Keratinocyte (primary cell): Measurements from ENCODE around the gene SFXN3. TPM values are rescaled to one million over a fixed set of nuclear protein-coding genes. Genes with fewer than 3 reads are reported as not detected.

Experiments
- DNase-seq: peaks from one replicate; pipeline ENCODE4 v3.0.0-alpha.2; 2011; ENCODE audit warnings: low read depth, missing footprints, low spot score
- FAIRE-seq: peaks from 2 replicates; lab custom pipeline; 2011; peaks lifted over from hg19 to GRCh38; lab: Jason Lieb, UNC
- H2AFZ ChIP-seq: 2 replicates; pipeline ENCODE4 v1.6.0; 2012; ENCODE audit warnings: low read length, control low read depth, inconsistent platforms; ENCODE audit not compliant: control insufficient read depth
- H3K27ac ChIP-seq: 2 replicates; pipeline ENCODE4 v1.5.1; 2011; ENCODE audit warnings: low read length; ENCODE audit not compliant: control insufficient read depth, insufficient read depth
- H3K27me3 ChIP-seq: 3 replicates; pipeline ENCODE4 v1.6.0; 2011; ENCODE audit warnings: low read length; ENCODE audit not compliant: control insufficient read depth, insufficient read depth; ENCODE audit errors: extremely low read depth
- H3K36me3 ChIP-seq, 2 experiments: 2 replicates in 1 of 2; 3 replicates in 1 of 2; pipeline ENCODE4 v1.5.1; 2011; ENCODE audit warnings: low read length in 2 of 2, mild to moderate bottlenecking in 1 of 2; ENCODE audit not compliant: control insufficient read depth in 2 of 2, insufficient read depth in 2 of 2; ENCODE audit errors: extremely low read depth in 1 of 2
- H3K4me1 ChIP-seq: 3 replicates; pipeline ENCODE4 v1.5.1; 2011; ENCODE audit warnings: low read length; ENCODE audit not compliant: control insufficient read depth, insufficient read depth; ENCODE audit errors: extremely low read depth
- H3K4me2 ChIP-seq: 3 replicates; pipeline ENCODE4 v1.6.0; 2011; ENCODE audit warnings: low read depth, low read length; ENCODE audit not compliant: control insufficient read depth, insufficient read depth; ENCODE audit errors: extremely low read depth
- H3K4me3 ChIP-seq, 3 experiments: fragments of 200-600 bp in 1 of 3; sonication (generic) in 1 of 3; 2 replicates in 2 of 3; 3 replicates in 1 of 3; pipeline ENCODE4 v1.5.1; 2011 to 2016; ENCODE audit warnings: low read length in 3 of 3, mild to moderate bottlenecking in 3 of 3, control low read depth in 2 of 3, inconsistent platforms in 1 of 3, low read depth in 1 of 3, mixed read lengths in 1 of 3, mixed run types in 1 of 3, moderate library complexity in 1 of 3; ENCODE audit not compliant: control insufficient read depth in 2 of 3, insufficient read depth in 2 of 3; ENCODE audit errors: extremely low read depth in 1 of 3
- H3K79me2 ChIP-seq: 2 replicates; pipeline ENCODE4 v1.6.0; 2012; ENCODE audit warnings: low read length; ENCODE audit not compliant: control insufficient read depth, insufficient read depth
- H3K9ac ChIP-seq: 3 replicates; pipeline ENCODE4 v1.6.0; 2011; ENCODE audit warnings: low read length; ENCODE audit not compliant: control insufficient read depth, insufficient read depth; ENCODE audit errors: extremely low read depth
- H3K9me1 ChIP-seq: 3 replicates; pipeline ENCODE4 v1.6.0; 2011; ENCODE audit warnings: low read length; ENCODE audit not compliant: control insufficient read depth, insufficient read depth; ENCODE audit errors: extremely low read depth
- H3K9me3 ChIP-seq: 2 replicates; pipeline ENCODE4 v1.5.1; 2012; ENCODE audit warnings: low read depth, low read length; ENCODE audit not compliant: control insufficient read depth
- H4K20me1 ChIP-seq: 3 replicates; pipeline ENCODE4 v1.6.0; 2011; ENCODE audit warnings: low read length; ENCODE audit not compliant: control insufficient read depth, insufficient read depth; ENCODE audit errors: extremely low read depth
- EZH2 ChIP-seq: IDR thresholded peaks from one replicate; pipeline ENCODE4 v1.6.1; 2012; ENCODE audit warnings: inconsistent platforms, mild to moderate bottlenecking, low read length, moderate library complexity
- dilution Hi-C: fragments of 300-500 bp; cut with MboI; formaldehyde crosslinking; loops from one replicate; pipeline ENCODE4 v1.7.0; 2020; ENCODE audit warnings: low sequenced_read_pairs; ENCODE audit not compliant: extremely low pct_ligation_motif_present
- polyA plus RNA-seq, 5 experiments: library from polyadenylated mRNA; depleted of rRNA in 3 of 5; stranded (reverse) in 3 of 5; stranded (forward) in 1 of 5; unstranded in 1 of 5; fragments of >200 nt; gene quantifications; 1 replicate in 1 of 5; 2 replicates in 3 of 5; 3 replicates in 1 of 5; pipeline versions ENCODE4 v1.2.1 to v1.2.3, GENCODE V29; 2011 to 2012; ENCODE audit warnings: missing spikeins in 2 of 5, low read depth in 1 of 5, low replicate concordance in 1 of 5
- TF ChIP-seq, protein P1 (sequence below), 3 experiments: IDR thresholded peaks in 1 of 3; conservative IDR thresholded peaks in 1 of 3; optimal IDR thresholded peaks in 1 of 3; 2 replicates in 2 of 3; 3 replicates in 1 of 3; pipeline versions ENCODE3 to v1.5.1; 2011; ENCODE audit warnings: low read length in 3 of 3, mild to moderate bottlenecking in 3 of 3, moderate library complexity in 2 of 3, control low read depth in 1 of 3, inconsistent platforms in 1 of 3; ENCODE audit not compliant: insufficient read depth in 2 of 3; ENCODE audit errors: extremely low read depth in 1 of 3

SFXN3 gene
- polyA plus RNA-seq, 1 donor (not counting 4 experiments of a cell fraction or from before 2014, with no cell fraction given): 77.0 TPM

DNA sequence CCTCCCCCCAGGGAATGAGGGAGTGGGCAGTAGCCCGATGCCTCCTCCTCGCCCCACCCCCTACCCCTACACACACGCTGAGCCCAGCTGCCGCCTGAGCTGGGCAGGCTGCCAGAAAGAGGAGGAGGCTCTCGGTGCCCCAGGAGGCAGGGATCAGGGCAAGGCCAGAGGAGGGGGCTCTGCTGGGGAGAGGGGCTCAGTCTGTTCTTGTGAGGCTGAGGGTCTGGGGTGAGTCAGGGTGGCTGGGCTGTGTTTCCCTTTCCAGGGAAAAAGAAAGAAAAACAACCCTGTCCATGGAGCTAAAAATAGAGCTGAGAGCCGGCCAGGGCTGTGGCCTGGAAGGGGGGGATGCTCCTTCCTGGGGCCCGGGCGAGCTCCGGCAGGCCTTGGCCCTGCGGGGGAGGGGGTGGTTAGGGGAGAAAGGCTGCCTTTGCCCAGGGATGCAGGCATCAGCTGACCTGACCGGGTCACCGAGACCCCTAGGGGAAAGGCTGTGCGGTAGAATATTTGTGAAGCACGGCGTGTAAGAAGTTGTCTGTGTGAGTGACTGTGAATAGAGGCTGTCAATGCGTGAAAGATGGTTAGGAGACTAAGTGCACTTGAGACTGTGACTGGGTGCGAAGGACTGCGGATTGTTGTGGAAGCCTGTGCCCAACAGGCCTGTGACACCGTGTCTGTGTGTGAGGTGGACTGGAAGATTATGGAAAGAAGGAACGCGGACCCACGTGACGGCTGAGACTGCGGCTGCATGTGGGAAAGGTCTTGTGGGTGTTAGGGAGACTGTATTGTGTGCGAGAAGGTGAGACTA is 32.6 kb upstream of the SFXN3 start:
- Histone ChIP-seq H3K36me3 (peaks cover 9 to 15% of the 10 kb centered on the region in 2 experiments), H4K20me1 (no peaks in the 10 kb centered on the region), H3K4me2 (peak overlapping the region; percentile 93), H3K4me1 (peaks cover 17% of the 10 kb centered on the region), H3K9ac (peak overlapping the region; percentile 93), H3K79me2 (peaks cover 26% of the 10 kb centered on the region), H3K27me3 (no peaks in the 10 kb centered on the region), H3K4me3 (peak overlapping the region; percentile 76 to 90 (median 82)), H3K9me3 (no peaks in the 10 kb centered on the region), H3K9me1 (no peaks in the 10 kb centered on the region), H2AFZ (peak overlapping the region; percentile 73), H3K27ac (peak overlapping the region; percentile 73)
- dilution Hi-C loops: no loop called here
- peak; percentile 45 for DNase-seq
- TF ChIP-seq, protein P1, sequence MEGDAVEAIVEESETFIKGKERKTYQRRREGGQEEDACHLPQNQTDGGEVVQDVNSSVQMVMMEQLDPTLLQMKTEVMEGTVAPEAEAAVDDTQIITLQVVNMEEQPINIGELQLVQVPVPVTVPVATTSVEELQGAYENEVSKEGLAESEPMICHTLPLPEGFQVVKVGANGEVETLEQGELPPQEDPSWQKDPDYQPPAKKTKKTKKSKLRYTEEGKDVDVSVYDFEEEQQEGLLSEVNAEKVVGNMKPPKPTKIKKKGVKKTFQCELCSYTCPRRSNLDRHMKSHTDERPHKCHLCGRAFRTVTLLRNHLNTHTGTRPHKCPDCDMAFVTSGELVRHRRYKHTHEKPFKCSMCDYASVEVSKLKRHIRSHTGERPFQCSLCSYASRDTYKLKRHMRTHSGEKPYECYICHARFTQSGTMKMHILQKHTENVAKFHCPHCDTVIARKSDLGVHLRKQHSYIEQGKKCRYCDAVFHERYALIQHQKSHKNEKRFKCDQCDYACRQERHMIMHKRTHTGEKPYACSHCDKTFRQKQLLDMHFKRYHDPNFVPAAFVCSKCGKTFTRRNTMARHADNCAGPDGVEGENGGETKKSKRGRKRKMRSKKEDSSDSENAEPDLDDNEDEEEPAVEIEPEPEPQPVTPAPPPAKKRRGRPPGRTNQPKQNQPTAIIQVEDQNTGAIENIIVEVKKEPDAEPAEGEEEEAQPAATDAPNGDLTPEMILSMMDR (optimal IDR thresholded peaks at IDR 0.05 in 1 of 3, IDR thresholded peaks at IDR 0.05 in 1 of 3, conservative IDR thresholded peaks at IDR 0.05 in 1 of 3; ENCODE audit: extremely low read depth in 1 of 3, insufficient read depth in 2 of 3, low read length in 3 of 3): no peak
- no peak for TF ChIP-seq EZH2
- peak; percentile 29 for FAIRE-seq

DNA sequence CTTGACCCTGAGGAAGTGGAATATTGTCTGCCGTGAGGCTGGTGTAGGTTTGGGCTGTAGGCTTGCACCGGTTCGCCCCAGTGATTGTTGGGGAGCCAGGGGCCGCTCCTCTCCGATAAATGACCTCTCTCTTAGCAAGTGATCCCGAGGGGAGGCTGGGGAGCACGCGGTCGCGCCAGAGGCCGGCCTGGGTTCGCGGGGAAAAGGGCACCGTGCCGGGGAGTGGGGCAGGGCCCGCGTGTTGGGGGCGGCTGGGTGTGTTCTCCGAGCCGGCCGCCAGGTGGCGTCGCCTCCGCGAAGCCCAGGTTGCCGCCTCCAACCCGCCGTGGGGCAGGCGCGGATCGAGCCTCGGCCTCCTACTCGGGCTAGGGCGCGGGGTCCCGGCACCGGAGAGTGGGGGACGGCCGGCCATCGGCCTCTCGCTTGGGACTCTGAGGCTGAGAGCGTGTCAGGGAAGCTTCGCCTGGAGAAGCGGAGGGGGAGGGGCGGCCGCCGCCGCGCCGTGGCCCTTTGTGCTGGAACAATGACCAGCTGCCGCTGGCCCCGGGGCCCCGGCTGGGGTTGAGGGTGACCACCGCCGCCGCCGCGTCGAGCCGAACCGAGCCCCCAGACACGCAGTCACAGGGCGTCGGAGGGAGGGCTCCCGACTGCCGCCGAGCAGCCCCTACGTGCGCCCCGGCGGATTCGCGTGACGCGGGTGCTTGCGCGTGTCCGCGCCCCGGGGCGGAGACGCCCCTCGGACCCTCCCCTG is 31.9 kb upstream of the SFXN3 start:
- peak overlapping the region; percentile 93 for H3K4me2 ChIP-seq
- H3K27ac ChIP-seq: peak overlapping the region; percentile 73
- TF ChIP-seq EZH2: no peak
- TF ChIP-seq, protein P1 (optimal IDR thresholded peaks at IDR 0.05 in 1 of 3, IDR thresholded peaks at IDR 0.05 in 1 of 3, conservative IDR thresholded peaks at IDR 0.05 in 1 of 3; ENCODE audit: extremely low read depth in 1 of 3, insufficient read depth in 2 of 3, low read length in 3 of 3): peak in 2 of 3 experiments; percentile 89 to 93
- FAIRE-seq (no peak), DNase-seq (peak; percentile 33)
- H3K27me3 ChIP-seq: no peaks in the 10 kb centered on the region
- peak overlapping the region; percentile 93 for H3K9ac ChIP-seq
- H3K4me3 ChIP-seq: peak overlapping the region; percentile 76 to 90 (median 82)
- peaks cover 17% of the 10 kb centered on the region for H3K4me1 ChIP-seq
- no peaks in the 10 kb centered on the region for H3K9me3 ChIP-seq
- peak overlapping the region; percentile 73 for H2AFZ ChIP-seq
- H4K20me1 ChIP-seq: no peaks in the 10 kb centered on the region
- peaks cover 9 to 14% of the 10 kb centered on the region in 2 experiments for H3K36me3 ChIP-seq
- no peaks in the 10 kb centered on the region for H3K9me1 ChIP-seq
- peaks cover 26% of the 10 kb centered on the region for H3K79me2 ChIP-seq
- dilution Hi-C loops: no loop called here
